RWPE2 (cell line): ENCODE data around the gene CATSPERB.
A peak's percentile ranks its signal among the peaks of the same experiment; 100 is the strongest.
"Not testable (repeated sequence)": the region's sequence is repeated elsewhere in the genome, so short reads cannot be mapped to it uniquely, and the experiment has no call there.

ENCODE experiments used
- ATAC-seq: fragments of 200-7000 bp; cut with Tn5 transposase; 3 replicates; pipeline ENCODE4 v1.9.1; 2021; ENCODE audit warnings: low read depth
- DNase-seq: peaks from one replicate; pipeline ENCODE4 v3.0.0-alpha.2; 2020; ENCODE audit warnings: low spot score
- H3K27ac ChIP-seq: fragments of 450-650 bp; 2 replicates; pipeline ENCODE4 v1.5.1; 2017; ENCODE audit warnings: mild to moderate bottlenecking; ENCODE audit not compliant: poor library complexity, severe bottlenecking
- H3K27me3 ChIP-seq: fragments of 250-450 bp; sonication (Bioruptor Pico); 2 replicates; pipeline ENCODE4 v1.5.1; 2021; ENCODE audit warnings: mild to moderate bottlenecking, moderate library complexity; ENCODE audit not compliant: insufficient read depth, poor library complexity, severe bottlenecking
- H3K36me3 ChIP-seq: fragments of 250-450 bp; sonication (Bioruptor Pico); 2 replicates; pipeline ENCODE4 v1.5.1; 2020; ENCODE audit warnings: low read depth, mild to moderate bottlenecking, moderate library complexity
- H3K4me1 ChIP-seq: fragments of 250-450 bp; sonication (Bioruptor Pico); 2 replicates; pipeline ENCODE4 v1.5.1; 2021; ENCODE audit warnings: mild to moderate bottlenecking, moderate library complexity; ENCODE audit not compliant: insufficient read depth, poor library complexity, severe bottlenecking
- H3K4me3 ChIP-seq: fragments of 250-450 bp; sonication (Bioruptor Pico); 2 replicates; pipeline ENCODE4 v1.5.1; 2021; ENCODE audit warnings: mild to moderate bottlenecking, moderate library complexity; ENCODE audit not compliant: severe bottlenecking
- H3K9me3 ChIP-seq: fragments of 250-450 bp; sonication (Bioruptor Pico); 2 replicates; pipeline ENCODE4 v1.5.1; 2021; ENCODE audit warnings: mild to moderate bottlenecking, moderate library complexity; ENCODE audit not compliant: severe bottlenecking
- CTCF ChIP-seq: fragments of 450-650 bp; IDR thresholded peaks from one replicate; pipeline ENCODE4 v1.5.1; 2017; ENCODE audit warnings: mild to moderate bottlenecking, moderate library complexity; ENCODE audit not compliant: poor library complexity, severe bottlenecking

CATSPERB gene

GRCh38 chr14:91745344-91745743, 13.5 kb upstream of the CATSPERB start:
- Histone ChIP-seq H3K4me3 (no peak overlapping the region), H3K4me1 (peaks cover 13% of the 10 kb centered on the region), H3K9me3 (no peaks in the 10 kb centered on the region), H3K27ac (no peak overlapping the region), H3K27me3 (no peaks in the 10 kb centered on the region), H3K36me3 (no peaks in the 10 kb centered on the region)
- TF ChIP-seq CTCF = no peak
- ATAC-seq = peak; percentile 80
- no peak for DNase-seq

- peak; percentile 68 for ATAC-seq
- H3K36me3 ChIP-seq = no peaks in the 10 kb centered on the region
- no peak for TF ChIP-seq CTCF
- no peaks in the 10 kb centered on the region for H3K27me3 ChIP-seq
- DNase-seq = no peak
- H3K4me3 ChIP-seq = no peak overlapping the region
- no peak overlapping the region for H3K27ac ChIP-seq
- H3K9me3 ChIP-seq = no peaks in the 10 kb centered on the region
- peaks cover 8% of the 10 kb centered on the region for H3K4me1 ChIP-seq
Observed at GRCh38 chr14:91744068-91744480, 12.2 kb upstream of the CATSPERB start.

GRCh38 chr14:91743305-91743653, 11.4 kb upstream of the CATSPERB start:
- Histone ChIP-seq H3K4me1 (peaks cover 8% of the 10 kb centered on the region), H3K27me3 (no peaks in the 10 kb centered on the region), H3K9me3 (no peaks in the 10 kb centered on the region), H3K36me3 (no peaks in the 10 kb centered on the region), H3K4me3 (no peak overlapping the region), H3K27ac (no peak overlapping the region)
- no peak for ATAC-seq
- no peak for TF ChIP-seq CTCF
- no peak for DNase-seq

- Histone ChIP-seq H3K4me1 (peaks cover 8% of the 10 kb centered on the region), H3K27ac (no peak overlapping the region), H3K36me3 (no peaks in the 10 kb centered on the region), H3K27me3 (no peaks in the 10 kb centered on the region), H3K4me3 (no peak overlapping the region), H3K9me3 (no peaks in the 10 kb centered on the region)
- DNase-seq = no peak
- ATAC-seq = no peak
- no peak for TF ChIP-seq CTCF
Observed at GRCh38 chr14:91742621-91743304, 10.9 kb upstream of the CATSPERB start.

- not testable (repeated sequence) for H3K4me3 ChIP-seq, H3K4me1 ChIP-seq, ATAC-seq, DNase-seq, H3K9me3 ChIP-seq, H3K36me3 ChIP-seq, H3K27me3 ChIP-seq, H3K27ac ChIP-seq
Observed at GRCh38 chr14:91739867-91740266, 8.0 kb upstream of the CATSPERB start.
